Stimulated activated CD8-positive, alpha-beta memory T cell treated with anti-CD3 and anti-CD28 coated beads, Interleukin-7, amount 100 ng/mL, for 1 hour (primary cell): Measurements from ENCODE around the gene PCSK5.
"Not testable (repeated sequence)": the region's sequence is repeated elsewhere in the genome, so short reads cannot be mapped to it uniquely, and the experiment has no call there.

Experiments used
- DNase-seq, 2 donors: peaks; one replicate each; pipeline ENCODE4 v3.0.0-alpha.2; 2020; ENCODE audit warnings: low read depth in 2 of 2

Gene PCSK5

GRCh38 chr9:75889977-75890471 is 449 bp upstream of the PCSK5 start:
- DNase-seq = no peak

DNA sequence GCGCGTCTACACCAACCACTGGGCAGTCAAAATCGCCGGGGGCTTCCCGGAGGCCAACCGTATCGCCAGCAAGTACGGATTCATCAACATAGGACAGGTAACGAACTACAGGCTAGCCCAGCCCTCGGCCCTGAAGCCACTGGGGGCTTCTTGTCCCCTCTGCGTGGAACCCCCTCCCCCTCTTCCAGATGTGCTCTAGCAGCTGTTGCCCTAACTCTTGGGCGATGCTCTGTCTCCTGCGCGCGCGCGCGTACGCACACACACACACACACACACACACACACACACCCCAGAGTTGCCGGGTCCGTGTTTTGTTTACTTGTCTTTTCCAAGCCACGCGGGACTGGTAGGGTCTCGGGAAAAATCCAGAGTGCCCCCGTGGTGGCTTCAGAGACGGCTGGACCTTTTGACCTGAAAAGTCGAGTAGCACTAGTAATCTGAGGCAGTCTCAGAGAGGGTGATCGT is 836 bp downstream of the PCSK5 start:
- DNase-seq = no peak

- no peak for DNase-seq
These were observed 1.3 kb downstream of the PCSK5 start for GRCh38 chr9:75891771-75892215.

- no peak for DNase-seq
These were observed 1.9 kb downstream of the PCSK5 start for GRCh38 chr9:75892216-75892911.

- DNase-seq = no peak
These were observed 2.6 kb downstream of the PCSK5 start for GRCh38 chr9:75893106-75893505.

DNA sequence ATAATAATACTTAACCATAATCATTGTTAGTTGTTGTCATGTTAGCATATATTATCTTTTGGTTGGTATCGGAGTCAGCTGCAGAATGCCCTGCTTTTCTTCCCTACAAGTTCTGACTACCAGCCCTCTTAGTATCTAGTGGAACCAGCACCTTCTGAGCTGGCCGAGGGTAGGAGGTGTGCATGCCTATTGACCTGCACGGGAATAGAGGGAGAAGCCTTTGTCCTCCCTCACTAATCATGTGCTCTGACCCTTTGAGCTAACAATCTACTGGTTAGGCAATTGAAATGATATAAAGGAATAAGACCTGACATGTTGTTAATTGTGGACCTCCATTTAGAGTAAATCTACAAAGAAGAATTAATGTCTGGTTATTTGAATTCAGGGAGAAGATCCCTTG is 4.1 kb downstream of the PCSK5 start:
- no peak for DNase-seq

DNA sequence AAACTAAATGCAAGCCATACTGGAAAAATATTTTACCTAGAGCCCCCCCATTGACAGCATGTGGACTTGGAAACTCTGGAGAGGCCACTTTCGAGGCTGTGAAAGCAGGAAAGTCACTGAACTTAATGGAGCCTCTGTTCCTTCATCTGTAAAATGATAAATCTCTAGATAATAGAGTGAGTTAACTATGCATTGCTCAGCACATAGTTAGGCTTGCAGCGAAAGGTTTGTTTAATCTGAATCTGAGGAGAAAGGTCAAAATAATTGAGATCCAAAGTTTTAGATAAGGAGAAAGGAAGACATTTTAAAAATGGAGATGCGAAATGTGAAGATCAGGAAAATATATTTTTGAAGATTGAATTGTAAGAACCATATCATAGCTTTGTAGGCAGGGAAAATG is 4.6 kb downstream of the PCSK5 start:
- DNase-seq = no peak

GRCh38 chr9:75896193-75896592 is 5.7 kb downstream of the PCSK5 start:
- DNase-seq = no peak

- DNase-seq = not testable (repeated sequence)
These were observed 10.5 kb downstream of the PCSK5 start for GRCh38 chr9:75900893-75901524.

- no peak for DNase-seq
These were observed 13.4 kb downstream of the PCSK5 start for GRCh38 chr9:75903785-75904360.

DNA sequence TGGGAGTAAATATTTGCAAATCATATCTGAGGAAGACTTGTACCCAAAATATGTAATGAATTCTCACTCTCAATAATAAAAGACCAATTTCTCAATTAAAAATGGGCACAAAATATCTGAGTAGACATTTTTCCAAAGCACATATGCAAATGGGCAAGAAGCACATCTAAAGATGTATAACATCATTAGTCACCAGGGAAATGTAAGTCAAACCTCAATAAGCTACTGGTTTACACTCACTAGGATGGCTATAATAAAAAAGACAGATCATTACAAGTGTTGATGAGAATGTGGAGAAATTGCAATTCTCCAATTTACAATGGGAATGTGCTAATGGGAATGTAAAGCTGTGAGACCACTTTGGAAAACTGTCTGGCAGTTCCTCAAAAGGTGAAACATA is 13.9 kb downstream of the PCSK5 start:
- no peak for DNase-seq

GRCh38 chr9:75906531-75906930 is 16.1 kb downstream of the PCSK5 start:
- no peak for DNase-seq

- DNase-seq = no peak
These were observed 16.9 kb downstream of the PCSK5 start for GRCh38 chr9:75907329-75907728.

DNA sequence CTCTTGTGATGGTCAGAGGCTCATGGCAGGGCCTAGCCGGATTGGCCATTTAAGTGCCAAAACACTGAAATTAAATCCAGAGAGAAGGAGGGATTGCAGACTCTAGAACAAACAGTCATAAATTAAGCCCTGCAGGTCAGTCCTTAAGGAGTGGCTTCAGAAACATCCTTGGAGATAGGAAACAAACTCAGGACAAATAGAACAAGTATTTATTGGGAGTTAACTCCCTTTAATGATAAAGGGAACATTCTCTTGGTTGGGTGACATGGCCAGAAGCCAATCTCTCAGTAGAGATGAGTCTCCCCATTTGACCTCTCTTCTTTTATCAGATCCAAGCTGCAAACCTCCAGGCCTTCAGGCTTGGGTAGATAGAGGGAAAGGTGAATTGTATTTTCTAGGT is 17.4 kb downstream of the PCSK5 start:
- no peak for DNase-seq

GRCh38 chr9:75909776-75910175 is 19.3 kb downstream of the PCSK5 start:
- DNase-seq = no peak

DNA sequence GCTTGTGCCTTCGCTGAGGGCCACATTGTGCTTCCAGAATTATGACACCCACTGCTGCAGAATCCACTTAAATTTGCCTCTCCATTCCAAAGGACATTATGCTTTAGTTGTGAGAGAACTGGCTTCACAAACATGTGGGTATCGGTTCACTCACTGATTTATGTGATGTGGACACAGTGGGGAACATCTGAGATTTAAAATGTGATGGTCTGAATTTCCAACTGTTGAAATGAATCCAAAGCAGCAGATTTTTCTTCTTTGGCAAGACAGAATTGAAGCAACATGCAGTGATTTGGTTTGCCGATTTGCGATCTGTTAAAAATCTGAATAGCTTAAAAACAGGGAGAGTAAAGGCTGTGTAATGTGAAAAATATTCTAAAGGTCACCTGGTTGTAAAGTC is 20.3 kb downstream of the PCSK5 start:
- DNase-seq = no peak

DNA sequence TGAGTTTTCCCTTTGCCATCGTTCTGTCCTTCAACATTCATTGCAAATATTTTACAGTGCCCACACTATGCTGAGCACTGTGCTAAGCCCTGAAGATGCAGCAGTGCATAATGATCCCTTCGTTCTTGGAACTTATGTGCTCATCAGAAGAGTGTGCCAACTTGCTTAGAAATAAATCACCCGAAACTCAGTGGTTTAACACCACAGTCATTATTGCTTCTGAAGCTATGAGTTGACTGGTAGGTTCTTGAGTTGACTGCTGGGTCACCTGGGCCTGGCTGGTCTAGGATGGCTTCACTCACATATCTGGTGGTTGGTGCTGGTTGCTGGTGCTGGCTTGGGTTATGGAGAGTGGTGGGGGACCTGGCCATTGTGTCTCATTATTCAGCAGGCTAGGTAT is 20.9 kb downstream of the PCSK5 start:
- no peak for DNase-seq

DNA sequence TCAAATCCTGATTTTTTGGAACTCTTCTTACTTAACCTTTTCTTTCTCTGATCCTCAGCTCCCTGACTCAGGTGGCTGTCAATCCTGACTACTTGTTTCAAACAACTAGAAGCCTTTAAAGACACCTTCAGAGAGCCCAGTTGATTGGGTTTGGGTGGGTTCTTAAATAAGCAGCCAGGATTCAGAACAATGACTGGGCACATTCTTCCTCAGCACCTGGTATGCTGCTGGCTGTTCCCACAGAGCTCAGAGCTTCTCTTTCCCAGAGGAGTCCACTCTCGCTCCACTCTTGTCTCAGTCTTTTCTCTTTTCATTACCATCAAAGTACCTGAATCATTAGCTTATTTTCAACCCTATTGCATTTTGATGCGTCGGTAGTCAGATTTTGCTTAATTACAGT is 22.5 kb downstream of the PCSK5 start:
- no peak for DNase-seq

DNA sequence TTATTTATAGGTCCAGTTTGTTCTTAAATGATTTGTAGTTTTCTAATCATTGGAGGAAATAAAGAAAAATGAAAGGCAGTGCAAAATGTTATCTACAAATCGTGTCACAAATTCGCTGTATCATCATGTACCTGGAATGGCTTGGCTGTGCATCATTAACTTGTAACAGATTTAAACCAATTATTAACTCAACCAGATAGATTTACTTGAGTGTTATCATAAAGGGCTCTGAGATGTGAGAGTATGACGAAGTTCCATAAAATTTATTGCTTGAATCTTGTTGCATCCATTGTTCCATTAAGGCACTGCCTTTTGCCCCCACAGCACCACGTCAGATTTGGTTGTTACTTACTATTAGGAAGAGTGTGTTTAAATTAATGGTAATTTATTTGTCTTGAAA is 23.5 kb downstream of the PCSK5 start:
- no peak for DNase-seq

DNA sequence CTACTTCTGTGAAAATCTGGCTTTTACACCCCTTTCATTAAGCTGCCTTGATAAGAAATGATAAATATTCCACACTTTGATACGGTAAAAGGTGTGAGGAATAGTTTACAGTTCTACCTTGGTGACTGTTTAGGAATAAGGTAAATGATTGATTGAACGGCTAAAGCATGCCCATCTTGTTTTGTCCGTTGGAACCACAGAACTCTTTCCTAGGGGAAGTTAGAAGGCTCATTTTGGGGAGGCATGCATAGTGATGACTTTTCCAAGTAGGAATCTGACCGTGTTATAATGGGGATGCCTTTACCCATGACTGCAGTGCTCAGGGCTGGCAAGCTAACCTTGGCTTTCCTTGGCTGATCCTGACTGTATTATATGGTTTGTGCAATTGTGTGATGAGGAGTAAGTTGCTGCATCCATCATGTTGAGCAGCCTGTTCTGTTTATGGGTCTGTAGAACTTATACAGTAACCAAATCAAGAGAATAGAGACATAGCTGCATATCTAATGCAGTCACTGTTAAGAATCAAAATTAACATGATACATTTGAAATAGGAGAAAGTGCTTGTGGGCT is 24.5 kb downstream of the PCSK5 start:
- DNase-seq = no peak

DNA sequence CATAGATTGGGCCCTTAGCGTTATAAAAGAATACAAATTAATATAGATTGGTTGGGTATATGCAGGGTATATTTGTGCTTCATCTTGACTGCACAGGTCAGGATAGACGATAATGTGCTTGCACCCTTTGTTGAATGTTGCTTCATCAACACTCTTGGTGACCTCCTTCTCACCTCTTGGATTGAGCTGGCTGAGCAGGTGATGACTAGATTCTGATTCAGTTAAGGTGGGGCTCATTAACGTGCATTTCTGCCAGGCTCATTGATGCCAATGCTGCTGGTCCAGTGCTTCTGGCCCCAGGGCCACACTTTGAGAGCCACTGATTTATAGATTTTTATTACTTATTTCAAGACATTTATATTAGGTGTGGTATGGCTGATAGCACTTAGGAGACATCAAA is 27.7 kb downstream of the PCSK5 start:
- DNase-seq = no peak

DNA sequence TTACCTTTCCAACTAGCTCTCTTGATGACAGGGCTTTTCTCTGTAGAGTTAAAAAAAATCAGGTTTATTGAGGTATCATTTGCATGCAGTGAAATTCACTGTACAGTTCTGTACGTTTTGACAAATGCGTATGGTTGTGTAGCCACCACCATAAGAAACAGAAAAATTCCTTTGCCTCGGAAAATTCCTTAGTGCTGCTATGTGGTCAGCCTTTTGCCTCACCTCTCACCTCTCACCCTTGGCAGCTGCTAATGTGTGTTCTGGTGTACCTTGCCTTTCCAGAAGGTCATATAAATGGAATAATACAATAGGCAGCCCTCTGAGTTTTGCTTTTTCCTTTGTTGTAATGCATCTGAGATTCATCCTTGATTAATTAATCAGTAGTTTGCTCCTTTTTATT is 28.4 kb downstream of the PCSK5 start:
- no peak for DNase-seq
